H1 (cell line): ENCODE measurements around the gene C15orf62. TPM values are rescaled to one million over a fixed set of nuclear protein-coding genes. Genes with fewer than 3 reads are reported as not detected.

Source experiments
- CTCF ChIA-PET: fragments of 300-600 bp; sonication (Branson Sonifier 250); formaldehyde crosslinking; loops from one replicate; lab custom pipeline; 2021; ENCODE audit not compliant: partially characterized antibody; lab: Charles Lee
- POLR2A ChIA-PET: fragments of 300-600 bp; sonication (Branson Sonifier 250); formaldehyde crosslinking; loops from one replicate; lab custom pipeline; 2021; ENCODE audit warnings: inconsistent platforms; ENCODE audit not compliant: partially characterized antibody; lab: Charles Lee
- DNase-seq, 2 experiments: peaks; one replicate each; pipeline versions ENCODE4 v3.0.0 to v3.0.0-alpha.2; 2010 to 2022; ENCODE audit warnings: low spot score in 2 of 2, low read depth in 1 of 2, mixed read lengths in 1 of 2
- FAIRE-seq: peaks from 2 replicates; lab custom pipeline; 2011; peaks lifted over from hg19 to GRCh38; lab: Jason Lieb, UNC
- H2AFZ ChIP-seq: 2 replicates; pipeline ENCODE4 v1.8.1; 2012; ENCODE audit warnings: low read length, inconsistent platforms
- H2AK5ac ChIP-seq: 2 replicates; pipeline ENCODE4 v1.6.1; 2013; ENCODE audit warnings: low read depth, low read length
- H2BK120ac ChIP-seq: replicated peaks from 2 replicates; pipeline ENCODE3; 2013; ENCODE audit warnings: low read depth, low read length, inconsistent platforms
- H2BK12ac ChIP-seq: 2 replicates; pipeline ENCODE4 v1.6.1; 2013; ENCODE audit warnings: low read depth, low read length
- H2BK15ac ChIP-seq: 2 replicates; pipeline ENCODE4 v1.6.1; 2013; ENCODE audit warnings: low read length
- H2BK20ac ChIP-seq: 2 replicates; pipeline ENCODE4 v1.6.1; 2013; ENCODE audit warnings: low read length
- H2BK5ac ChIP-seq: 2 replicates; pipeline ENCODE4 v1.6.1; 2013; ENCODE audit warnings: low read depth, low read length
- H3K14ac ChIP-seq: 2 replicates; pipeline ENCODE4 v1.6.1; 2013; ENCODE audit warnings: inconsistent platforms; ENCODE audit not compliant: insufficient read length
- H3K18ac ChIP-seq: 2 replicates; pipeline ENCODE4 v1.6.1; 2013; ENCODE audit warnings: low read length; ENCODE audit errors: extremely low read depth
- H3K23ac ChIP-seq: 2 replicates; pipeline ENCODE4 v1.6.1; 2013; ENCODE audit warnings: inconsistent platforms; ENCODE audit not compliant: insufficient read length
- H3K23me2 ChIP-seq: 2 replicates; pipeline ENCODE4 v1.6.1; 2013; ENCODE audit warnings: low read depth, low read length
- H3K27ac ChIP-seq: 2 replicates; pipeline ENCODE4 v1.6.1; 2011; ENCODE audit warnings: low read depth, low read length, inconsistent platforms
- H3K27me3 ChIP-seq, 4 experiments: replicated peaks in 1 of 4; 1 replicate in 1 of 4; 2 replicates in 3 of 4; pipeline versions ENCODE4 v1.6.1 to v1.8.1; 2011 to 2013; ENCODE audit warnings: low read length in 3 of 4, mild to moderate bottlenecking in 3 of 4, inconsistent platforms in 2 of 4, mixed read lengths in 2 of 4, moderate library complexity in 1 of 4; ENCODE audit not compliant: control insufficient read depth in 3 of 4, insufficient read depth in 3 of 4; ENCODE audit errors: extremely low read depth in 1 of 4
- H3K36me3 ChIP-seq, 4 experiments: 2 replicates each; pipeline versions ENCODE4 v1.6.1 to v1.8.1; 2011 to 2013; ENCODE audit warnings: mild to moderate bottlenecking in 4 of 4, low read length in 3 of 4, moderate library complexity in 2 of 4, control low read depth in 1 of 4, inconsistent platforms in 1 of 4; ENCODE audit not compliant: insufficient read depth in 4 of 4, control insufficient read depth in 2 of 4
- H3K4ac ChIP-seq: replicated peaks from 2 replicates; pipeline ENCODE3; 2013; ENCODE audit warnings: low read length, low read depth, mixed read lengths, inconsistent platforms; ENCODE audit not compliant: insufficient read length
- H3K4me1 ChIP-seq, 4 experiments: replicated peaks in 1 of 4; 1 replicate in 1 of 4; 2 replicates in 3 of 4; pipeline versions ENCODE4 v1.6.1 to v1.8.1; 2011 to 2013; ENCODE audit warnings: low read length in 3 of 4, inconsistent platforms in 2 of 4, mixed read lengths in 1 of 4; ENCODE audit not compliant: insufficient read depth in 4 of 4, control insufficient read depth in 3 of 4
- H3K4me2 ChIP-seq, 2 experiments: 2 replicates each; pipeline versions ENCODE4 v1.6.1 to v1.8.1; 2011 to 2013; ENCODE audit warnings: low read depth in 2 of 2, low read length in 2 of 2, control low read depth in 1 of 2, inconsistent platforms in 1 of 2, mild to moderate bottlenecking in 1 of 2; ENCODE audit not compliant: insufficient read depth in 1 of 2
- H3K4me3 ChIP-seq, 4 experiments: fragments of 200-600, 300-600 bp in 1 of 4; sonication (generic), shearing (Covaris generic), sonication (Bioruptor Twin) in 1 of 4; 2 replicates each; pipeline versions ENCODE4 v1.5.1 to v1.8.1; 2011 to 2016; ENCODE audit warnings: low read length in 4 of 4, low read depth in 3 of 4, control low read depth in 2 of 4, inconsistent platforms in 2 of 4, mild to moderate bottlenecking in 2 of 4, mixed read lengths in 1 of 4, moderate library complexity in 1 of 4; ENCODE audit not compliant: insufficient read depth in 2 of 4; ENCODE audit errors: extremely low read depth in 1 of 4
- H3K56ac ChIP-seq: replicated peaks from 2 replicates; pipeline ENCODE3; 2013; ENCODE audit warnings: low read depth, mild to moderate bottlenecking, mixed read lengths, low read length, inconsistent platforms; ENCODE audit not compliant: insufficient read length
- H3K79me1 ChIP-seq: 2 replicates; pipeline ENCODE4 v1.6.1; 2013; ENCODE audit warnings: low read depth, low read length, control low read depth
- H3K79me2 ChIP-seq, 2 experiments: 2 replicates each; pipeline versions ENCODE4 v1.6.1 to v1.8.1; 2012 to 2013; ENCODE audit warnings: low read length in 2 of 2, mild to moderate bottlenecking in 2 of 2, inconsistent platforms in 1 of 2; ENCODE audit not compliant: insufficient read depth in 2 of 2, control insufficient read depth in 1 of 2
- H3K9ac ChIP-seq, 4 experiments: replicated peaks in 1 of 4; 1 replicate in 1 of 4; 2 replicates in 3 of 4; pipeline versions ENCODE4 v1.6.1 to v1.8.1; 2011 to 2013; ENCODE audit warnings: low read depth in 3 of 4, low read length in 3 of 4, control low read depth in 2 of 4, mild to moderate bottlenecking in 2 of 4, moderate library complexity in 2 of 4, inconsistent platforms in 1 of 4; ENCODE audit errors: extremely low read depth in 1 of 4
- H3K9me3 ChIP-seq, 2 experiments: 2 replicates each; pipeline versions ENCODE4 v1.6.1 to v1.8.1; 2012 to 2013; ENCODE audit warnings: mild to moderate bottlenecking in 2 of 2, moderate library complexity in 2 of 2, control low read depth in 1 of 2, inconsistent platforms in 1 of 2, low read depth in 1 of 2, low read length in 1 of 2, mixed read lengths in 1 of 2; ENCODE audit not compliant: insufficient read depth in 2 of 2
- H4K20me1 ChIP-seq, 2 experiments: replicated peaks in 1 of 2; 2 replicates each; pipeline versions ENCODE3 to v1.8.1; 2011 to 2013; ENCODE audit warnings: inconsistent platforms in 2 of 2, low read length in 2 of 2, mild to moderate bottlenecking in 1 of 2; ENCODE audit not compliant: insufficient read depth in 2 of 2, control insufficient read depth in 1 of 2
- H4K5ac ChIP-seq: 2 replicates; pipeline ENCODE4 v1.6.1; 2013; ENCODE audit warnings: low read length, low read depth, mixed read lengths, inconsistent platforms; ENCODE audit not compliant: insufficient read length
- H4K8ac ChIP-seq: 2 replicates; pipeline ENCODE4 v1.8.0; 2013; ENCODE audit warnings: mild to moderate bottlenecking, moderate library complexity, low read length, inconsistent platforms; ENCODE audit not compliant: insufficient read depth; ENCODE audit errors: extremely low read depth
- H4K91ac ChIP-seq: replicated peaks from 2 replicates; pipeline ENCODE3; 2013; ENCODE audit warnings: low read length, mixed read lengths, inconsistent platforms; ENCODE audit not compliant: insufficient read length
- WGBS, 2 experiments: shearing (Covaris generic) in 1 of 2; methylation state at CpG; one replicate each; pipeline versions ENCODE4 v1.1.6 to v1.1.7; 2013 to 2015; ENCODE audit warnings: low lambda C conversion rate in 2 of 2, mixed read lengths in 2 of 2, inconsistent platforms in 1 of 2, low coverage in 1 of 2, missing lambda C conversion rate in 1 of 2; ENCODE audit not compliant: insufficient replicate concordance in 2 of 2, insufficient coverage in 1 of 2, insufficient read length in 1 of 2; ENCODE audit errors: extremely low coverage in 1 of 2, missing lambda C conversion rate in 1 of 2; 5-methylcytosine and 5-hydroxymethylcytosine counted together
- polyA plus RNA-seq, 7 experiments: library from polyadenylated mRNA; depleted of rRNA in 3 of 7; stranded (reverse) in 5 of 7; unstranded in 2 of 7; fragments of >200 nt in 5 of 7; fragments of 200-250 nt in 2 of 7; gene quantifications; 1 replicate in 5 of 7; 2 replicates in 1 of 7; 4 replicates in 1 of 7; pipeline versions ENCODE4 v1.2.1 to v1.2.3, GENCODE V29; 2011 to 2013; ENCODE audit warnings: missing spikeins in 2 of 7, mixed read lengths in 2 of 7
- total RNA-seq: library from RNA; stranded (reverse); fragmentation: NEBNext Ultra II Directional; extraction: Animal tissue kit (Norgen Biotek cat#: 25700); gene quantifications from 2 replicates; pipeline ENCODE4 v1.2.1, GENCODE V29; 2021
- TF ChIP-seq, protein P1 (sequence below): IDR thresholded peaks from 2 replicates; pipeline ENCODE4 v1.6.1; 2011; ENCODE audit warnings: low read length, improper control_type of control experiment

C15orf62 gene
- total and polyA plus RNA-seq, 2 of the 8 experiments (the other 6 are each of a cell fraction or from before 2014, with no cell fraction given), result 0.06 to 0.56 TPM

DNA sequence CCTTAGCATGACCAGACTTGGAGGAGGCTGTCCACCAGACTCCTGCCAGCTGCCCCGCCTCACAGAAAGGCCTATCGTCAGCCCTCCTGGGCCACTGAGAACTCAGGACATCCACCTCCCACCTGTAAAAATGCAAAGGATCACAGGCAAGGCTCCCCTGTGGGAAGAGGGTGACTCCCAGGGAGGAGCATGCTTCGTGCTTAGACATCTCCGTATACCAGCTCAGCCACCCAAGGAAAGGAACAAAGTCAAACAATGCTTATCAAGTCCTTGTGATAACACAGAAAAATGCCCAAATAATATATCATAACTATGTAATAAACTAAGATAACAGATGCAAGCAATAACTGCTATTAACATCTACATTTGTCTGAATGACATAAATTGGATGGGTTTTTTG lies 18.9 kb upstream of the C15orf62 start:
- no peak overlapping the region for H2BK12ac ChIP-seq
- no peak overlapping the region for H3K56ac ChIP-seq
- ChIA-PET CTCF (interaction anchor here (0.6 to 5.4 kb wide), 13 partner anchors 8 to 141 kb away, joined by 3 to 63 read pairs (median 5); no protein-coding TSS in a partner anchor), POLR2A (interaction anchor here (1.2 to 1.4 kb wide), 2 partner anchors 11 to 25 kb away, joined by 3 to 4 read pairs; no protein-coding TSS in a partner anchor)
- H4K5ac ChIP-seq, result no peak overlapping the region
- no peak overlapping the region for H2AK5ac ChIP-seq
- no peak overlapping the region for H3K4me3 ChIP-seq
- H2AFZ ChIP-seq, result no peak overlapping the region
- peaks cover 0 to 9% (median 0%) of the 10 kb centered on the region in 4 experiments; a peak in 2 of 8 replicates for H3K36me3 ChIP-seq
- DNase-seq (no peak), FAIRE-seq (no peak)
- H3K79me2 ChIP-seq, result peaks cover 0 to 22% of the 10 kb centered on the region in 2 experiments; a peak in 2 of 4 replicates
- H4K8ac ChIP-seq, result no peak overlapping the region
- no peaks in the 10 kb centered on the region for H3K9me3 ChIP-seq
- H3K23ac ChIP-seq, result no peak overlapping the region
- no peak overlapping the region for H2BK120ac ChIP-seq
- TF ChIP-seq, protein P1, sequence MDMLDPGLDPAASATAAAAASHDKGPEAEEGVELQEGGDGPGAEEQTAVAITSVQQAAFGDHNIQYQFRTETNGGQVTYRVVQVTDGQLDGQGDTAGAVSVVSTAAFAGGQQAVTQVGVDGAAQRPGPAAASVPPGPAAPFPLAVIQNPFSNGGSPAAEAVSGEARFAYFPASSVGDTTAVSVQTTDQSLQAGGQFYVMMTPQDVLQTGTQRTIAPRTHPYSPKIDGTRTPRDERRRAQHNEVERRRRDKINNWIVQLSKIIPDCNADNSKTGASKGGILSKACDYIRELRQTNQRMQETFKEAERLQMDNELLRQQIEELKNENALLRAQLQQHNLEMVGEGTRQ, result no peak
- no peak overlapping the region for H3K14ac ChIP-seq
- 0 out of 7 replicates have a peak, but pooled peaks cover 0 to under 1% (median 0%) of the 10 kb centered on the region in 4 experiments for H3K4me1 ChIP-seq
- no peak overlapping the region for H2BK20ac ChIP-seq
- 85% methylated on average over 4 of the region's 4 CpGs; no CpG with 5 or more reads in 1 of the 2 experiments for WGBS, 2 experiments
- H3K79me1 ChIP-seq, result peaks cover 2% of the 10 kb centered on the region; the same call in 1 of the 2 replicates
- H3K4me2 ChIP-seq, result no peak overlapping the region
- H4K20me1 ChIP-seq, result no peaks in the 10 kb centered on the region
- no peak overlapping the region for H4K91ac ChIP-seq
- H3K18ac ChIP-seq, result no peak overlapping the region
- H3K4ac ChIP-seq, result no peak overlapping the region
- H3K9ac ChIP-seq, result no peak overlapping the region
- H2BK5ac ChIP-seq, result no peak overlapping the region
- no peak overlapping the region for H2BK15ac ChIP-seq
- H3K23me2 ChIP-seq, result peaks cover 5% of the 10 kb centered on the region; the same call in 1 of the 2 replicates
- no peak overlapping the region for H3K27ac ChIP-seq
- no peaks in the 10 kb centered on the region for H3K27me3 ChIP-seq
